Umbilical cord (tissue), 2 donors: Measurements from ENCODE around the gene TNFRSF13B. TPM values are rescaled to one million over a fixed set of nuclear protein-coding genes. Genes with fewer than 3 reads are reported as not detected.
"Not testable (repeated sequence)": the region's sequence is repeated elsewhere in the genome, so short reads cannot be mapped to it uniquely, and the experiment has no call there.

ENCODE experiments used
- DNase-seq: peaks from one replicate; pipeline ENCODE4 v3.0.0-alpha.2; 2015; ENCODE audit warnings: low spot score
- total RNA-seq: library from RNA; depleted of rRNA; stranded (reverse); fragments of >200 nt; gene quantifications from one replicate; pipeline ENCODE4 v1.2.3, GENCODE V29; 2014; ENCODE audit warnings: low replicate concordance; ENCODE audit not compliant: insufficient read depth

TNFRSF13B gene
- total RNA-seq, 1 donor from 2014 or later, result not detected

DNA sequence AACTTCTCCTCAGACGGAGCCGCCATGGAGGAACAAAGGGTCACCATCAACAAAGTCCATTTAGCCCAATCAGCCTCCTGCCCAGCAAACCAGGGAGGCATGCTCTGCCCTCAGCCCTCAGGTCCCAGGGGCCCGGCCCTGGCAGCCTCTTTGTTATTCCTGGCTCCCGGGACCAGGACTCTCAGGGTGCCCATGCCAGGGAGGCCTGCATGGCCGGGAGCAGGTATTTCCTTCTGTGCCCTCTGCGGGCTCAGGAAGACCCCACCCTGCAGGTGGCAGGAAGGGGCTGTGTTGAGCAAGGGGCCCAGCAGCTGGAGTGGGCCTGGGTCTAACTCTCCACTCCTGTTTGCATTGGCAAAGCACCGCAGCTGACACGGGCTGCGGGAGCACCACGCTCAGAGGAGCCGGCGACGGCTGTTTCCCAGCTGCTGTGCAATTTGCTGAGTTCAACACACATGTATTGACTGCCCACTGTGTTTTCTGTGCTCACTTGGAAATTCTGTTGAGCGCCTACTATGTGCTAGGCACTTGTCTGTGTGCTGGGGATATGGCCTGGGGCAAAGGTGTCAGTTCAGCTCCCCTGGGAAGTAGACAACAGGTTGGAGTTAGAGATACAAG lies 33.2 kb upstream of the TNFRSF13B start:
- not testable (repeated sequence) for DNase-seq

DNA sequence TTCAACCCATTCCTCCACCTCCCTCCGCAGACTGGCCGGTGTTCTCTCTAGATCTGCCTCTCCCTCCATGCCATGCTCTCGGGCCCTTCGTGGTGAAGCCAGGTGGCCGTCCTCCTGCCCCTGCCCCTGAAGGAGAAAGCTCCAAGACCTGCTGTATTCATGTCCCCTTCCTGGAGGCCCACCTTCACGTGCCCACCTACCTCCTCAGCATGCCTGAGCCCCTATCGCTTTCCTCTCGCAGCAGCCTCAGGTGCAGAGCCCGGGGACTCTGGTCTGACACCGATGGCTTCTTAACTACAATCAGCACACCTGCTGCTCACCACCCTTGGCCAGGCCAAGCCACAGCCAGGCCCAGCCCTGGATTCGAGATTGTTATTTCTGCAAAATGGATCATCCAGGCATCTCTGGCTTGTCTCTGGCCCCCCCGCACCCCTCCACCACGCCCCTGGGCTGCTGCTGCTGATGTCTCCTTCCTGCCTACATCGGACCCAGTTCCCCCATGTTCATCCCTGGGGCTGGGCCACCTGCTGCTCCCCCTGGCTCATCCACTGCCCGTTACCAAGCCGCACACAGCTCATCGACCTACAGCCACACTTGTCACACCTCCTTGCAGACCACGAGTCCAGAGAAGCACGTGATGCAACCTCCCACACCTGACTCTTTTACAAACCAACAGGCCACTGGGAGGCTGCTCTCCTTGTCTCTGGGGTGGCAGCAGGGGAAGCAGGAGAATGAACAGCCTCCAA lies 32.5 kb upstream of the TNFRSF13B start:
- DNase-seq, result no peak

DNA sequence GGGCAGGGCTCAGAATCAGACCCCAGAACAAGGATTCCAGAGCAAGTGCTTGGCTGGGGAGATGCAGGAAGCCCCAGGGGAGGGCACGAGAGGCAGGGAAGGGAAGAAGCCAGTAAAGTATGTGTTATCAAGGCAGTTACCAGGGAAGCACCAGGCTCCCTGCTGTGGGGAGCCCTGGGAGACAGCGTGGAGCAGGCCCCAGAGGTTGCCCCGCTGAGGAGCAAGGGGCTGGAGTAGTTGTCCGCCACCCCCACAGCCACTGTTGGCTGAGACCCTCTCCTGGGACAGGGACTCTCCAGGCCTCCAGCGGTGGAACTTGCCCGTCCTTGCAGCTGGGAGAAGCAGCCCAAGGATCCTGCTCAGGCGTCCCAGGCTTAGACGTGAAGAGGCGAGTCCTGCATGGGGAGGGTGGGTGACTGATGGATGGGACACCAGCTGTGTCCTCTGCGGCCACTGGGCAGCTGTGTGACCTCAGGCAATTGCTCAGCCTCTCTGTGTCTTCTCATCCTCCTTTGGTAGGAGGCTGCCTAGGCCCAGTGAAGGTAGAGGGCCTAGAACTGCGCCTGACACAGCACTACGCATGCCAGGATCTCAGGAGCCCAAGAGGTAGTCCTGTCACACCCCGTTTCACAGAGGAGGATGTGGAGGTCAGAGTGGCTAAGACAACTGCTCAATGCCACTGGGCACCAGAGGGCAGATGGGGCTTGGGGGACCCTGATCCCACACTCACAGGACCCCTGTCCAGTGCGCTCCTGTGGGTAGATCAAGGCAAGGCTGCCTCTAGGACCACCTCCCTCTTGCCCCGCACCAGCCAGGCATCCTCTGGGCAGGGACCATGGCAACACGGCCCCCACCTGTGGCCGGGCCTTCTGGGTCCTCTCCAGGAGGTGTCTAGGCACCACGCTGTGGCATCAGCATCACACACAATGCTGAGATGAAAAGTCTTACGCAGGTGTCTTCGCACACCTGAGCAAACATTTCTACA lies 31.1 kb upstream of the TNFRSF13B start:
- not testable (repeated sequence) for DNase-seq

DNA sequence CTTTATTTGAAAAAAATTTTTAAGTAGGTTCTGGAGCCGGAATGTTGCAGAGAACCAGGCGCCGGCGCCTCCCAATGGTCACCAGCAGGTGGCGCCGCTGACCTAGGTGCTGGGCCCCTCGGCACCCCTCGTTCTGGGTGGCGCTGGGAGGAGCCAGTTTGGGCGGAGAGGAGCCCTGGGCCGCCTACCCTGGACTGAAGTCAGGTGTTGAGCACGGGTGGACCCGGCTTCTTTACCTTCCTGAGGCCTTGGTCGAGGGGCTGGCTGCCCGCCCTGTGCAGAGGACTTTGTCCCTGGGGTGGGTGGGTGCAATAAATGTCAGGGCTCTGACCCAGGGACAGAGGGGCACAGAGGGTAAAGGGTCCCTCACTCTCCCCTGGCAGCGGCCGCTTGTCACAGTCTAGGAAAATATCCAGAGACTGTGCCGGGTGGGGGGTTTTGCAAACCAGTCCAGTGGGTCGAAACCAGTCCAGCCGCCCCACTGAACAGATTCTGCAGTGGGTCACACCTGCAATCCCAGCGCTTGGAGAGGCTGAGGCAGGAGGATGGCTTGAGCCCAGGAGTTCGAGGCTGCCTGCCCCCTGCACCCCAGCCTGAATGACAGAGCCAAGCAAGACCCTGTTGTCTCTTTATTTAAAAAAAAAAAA lies 30.1 kb upstream of the TNFRSF13B start:
- DNase-seq, result peak; percentile 64

GRCh38 chr17:17001076-17001777 lies 29.3 kb upstream of the TNFRSF13B start:
- DNase-seq, result no peak

DNA sequence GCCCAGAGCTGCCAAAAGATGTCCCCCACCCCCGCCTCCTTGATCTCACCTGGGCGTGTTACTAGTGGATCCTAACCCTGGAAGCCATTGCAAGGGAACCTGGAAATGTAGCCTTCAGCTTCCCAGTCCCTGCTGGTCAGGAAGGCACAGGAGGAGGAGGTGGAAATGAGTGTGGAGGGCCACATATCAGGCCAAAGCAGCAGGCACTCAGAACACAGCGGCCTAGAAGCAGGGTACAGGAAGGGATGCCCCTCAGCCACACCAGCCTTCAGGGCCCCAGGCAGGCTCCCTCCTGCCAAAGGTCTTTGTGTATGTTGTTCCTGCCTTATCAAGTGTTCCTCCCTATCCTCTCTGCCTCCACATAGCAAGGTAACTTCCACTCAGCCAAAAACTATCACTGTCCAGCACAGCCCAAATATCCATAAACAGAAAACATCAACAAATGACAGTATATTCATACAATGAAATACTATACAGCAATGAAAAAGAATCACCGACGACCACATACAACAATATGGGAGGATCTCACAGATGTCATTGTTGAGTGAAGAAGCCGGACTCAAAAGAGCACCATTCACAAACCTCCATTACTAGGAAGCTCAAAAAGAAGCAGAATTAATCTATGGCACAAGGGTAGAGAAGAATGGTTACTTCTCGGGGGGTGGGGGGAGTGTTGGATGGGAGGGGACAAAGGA lies 28.2 kb upstream of the TNFRSF13B start:
- no peak for DNase-seq

DNA sequence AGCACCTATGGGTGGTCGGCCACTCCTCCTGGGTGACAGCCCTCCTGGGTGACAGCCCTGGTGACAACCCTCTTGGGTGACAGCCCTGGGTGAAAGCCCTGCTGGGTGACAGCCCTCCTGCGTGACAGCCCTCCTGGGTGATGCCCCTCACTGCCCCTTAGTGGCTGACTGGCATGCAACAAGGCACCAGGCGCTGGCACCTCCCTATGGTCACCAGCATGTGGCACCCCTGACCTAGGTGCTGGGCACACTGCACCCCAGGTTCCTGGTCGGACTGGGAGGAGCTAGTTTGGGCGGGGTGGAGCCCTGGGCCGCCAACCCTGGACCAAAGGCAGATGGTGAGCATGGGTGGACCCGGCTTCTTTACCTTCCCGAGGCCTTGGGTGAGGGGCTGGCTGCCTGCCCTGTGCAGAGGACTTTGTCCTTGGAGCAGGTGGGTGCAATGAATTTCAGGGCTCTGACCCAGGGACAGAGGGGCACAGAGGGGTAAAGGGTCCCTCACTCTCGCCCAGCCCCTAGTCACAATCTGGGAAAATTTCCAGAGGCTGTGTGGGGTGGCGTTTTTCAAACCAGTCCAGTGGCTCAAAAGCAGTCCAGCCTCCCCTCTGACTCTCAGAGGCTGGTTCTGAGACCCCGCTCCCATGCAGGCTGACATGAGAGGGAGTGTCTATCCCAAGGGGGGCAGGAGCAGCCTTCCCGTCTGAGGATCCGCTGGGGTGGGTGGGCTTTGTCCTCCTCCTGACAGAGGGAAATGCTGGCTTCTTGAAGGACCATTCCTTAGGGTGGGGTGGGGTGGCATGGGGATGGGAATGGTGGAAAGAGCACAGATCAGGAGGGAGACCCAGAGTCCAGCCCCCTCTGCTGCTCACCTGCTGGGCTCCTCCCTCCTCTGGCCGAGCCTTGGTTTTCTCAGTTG lies 25.9 kb upstream of the TNFRSF13B start:
- DNase-seq, result no peak

DNA sequence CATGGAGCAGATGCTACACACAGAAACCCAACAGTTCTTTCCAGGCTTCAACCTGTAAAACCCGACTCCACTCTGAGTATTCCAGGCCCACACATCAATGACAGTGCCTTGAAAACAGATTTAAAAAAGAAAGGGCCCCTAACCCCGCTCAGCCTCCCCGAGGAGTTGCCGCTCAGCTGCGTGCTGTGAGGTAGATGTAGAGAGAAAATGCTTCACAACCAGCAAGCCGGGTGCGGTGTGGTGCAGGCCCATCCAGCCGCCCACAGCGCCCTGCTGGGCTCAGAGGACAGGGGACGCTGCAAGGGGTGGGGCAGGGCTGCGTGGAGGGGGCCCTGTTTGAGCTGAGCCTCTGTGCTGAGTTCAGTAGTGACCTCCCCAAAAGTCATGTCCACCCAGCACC lies 24.8 kb upstream of the TNFRSF13B start:
- not testable (repeated sequence) for DNase-seq

DNA sequence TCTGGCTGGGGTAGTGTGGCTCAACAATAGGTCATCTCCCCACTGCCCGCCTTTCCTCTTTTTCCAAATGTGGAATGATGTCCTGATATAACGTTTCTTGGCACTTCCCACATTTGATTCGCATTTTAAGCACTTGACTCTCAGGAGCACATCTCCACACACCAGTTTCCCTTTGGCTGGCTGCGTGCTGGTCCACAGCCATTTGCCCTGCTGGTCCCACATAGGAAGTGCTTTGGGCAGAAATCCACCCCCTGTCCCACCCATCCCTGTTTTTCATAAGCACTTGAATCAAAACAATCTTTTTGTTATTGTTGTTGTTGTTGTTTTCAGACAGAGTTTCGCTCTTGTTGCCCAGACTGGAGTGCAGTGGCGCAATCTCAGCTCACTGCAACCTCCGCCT lies 24.0 kb upstream of the TNFRSF13B start:
- no peak for DNase-seq

- DNase-seq, result peak; percentile 24
Observed at GRCh38 chr17:16994631-16995030, 22.7 kb upstream of the TNFRSF13B start.

DNA sequence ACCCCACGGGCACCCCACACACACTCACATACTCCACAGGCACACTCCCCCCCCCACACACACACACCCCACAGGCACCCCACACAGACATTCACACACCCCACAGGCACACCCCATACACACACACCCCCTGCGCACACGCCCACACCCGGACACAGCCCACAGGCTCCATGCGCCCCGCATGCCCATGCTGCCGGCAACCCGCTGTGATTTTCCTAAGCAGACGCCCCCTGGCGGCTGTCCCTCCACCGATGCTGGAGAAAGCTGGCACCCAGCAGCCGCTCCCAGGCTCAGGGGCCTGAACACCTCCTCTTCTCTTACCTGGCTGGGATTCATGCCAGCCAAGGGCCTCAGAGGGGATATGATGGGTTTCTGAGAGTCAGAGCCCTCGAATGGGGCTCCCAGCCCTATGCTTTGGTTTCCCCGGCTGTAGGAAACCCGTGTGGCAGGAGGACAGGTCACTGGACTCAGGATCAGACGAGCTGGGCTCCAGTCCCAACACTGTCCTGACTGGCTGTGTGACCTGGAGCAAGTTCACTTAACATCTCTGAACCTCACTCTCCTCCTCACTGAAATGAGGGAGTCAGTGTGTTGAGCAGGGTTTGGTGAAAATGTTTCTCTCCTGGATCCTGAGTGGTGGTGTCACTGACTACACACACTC lies 19.6 kb upstream of the TNFRSF13B start:
- peak; percentile 73 for DNase-seq

DNA sequence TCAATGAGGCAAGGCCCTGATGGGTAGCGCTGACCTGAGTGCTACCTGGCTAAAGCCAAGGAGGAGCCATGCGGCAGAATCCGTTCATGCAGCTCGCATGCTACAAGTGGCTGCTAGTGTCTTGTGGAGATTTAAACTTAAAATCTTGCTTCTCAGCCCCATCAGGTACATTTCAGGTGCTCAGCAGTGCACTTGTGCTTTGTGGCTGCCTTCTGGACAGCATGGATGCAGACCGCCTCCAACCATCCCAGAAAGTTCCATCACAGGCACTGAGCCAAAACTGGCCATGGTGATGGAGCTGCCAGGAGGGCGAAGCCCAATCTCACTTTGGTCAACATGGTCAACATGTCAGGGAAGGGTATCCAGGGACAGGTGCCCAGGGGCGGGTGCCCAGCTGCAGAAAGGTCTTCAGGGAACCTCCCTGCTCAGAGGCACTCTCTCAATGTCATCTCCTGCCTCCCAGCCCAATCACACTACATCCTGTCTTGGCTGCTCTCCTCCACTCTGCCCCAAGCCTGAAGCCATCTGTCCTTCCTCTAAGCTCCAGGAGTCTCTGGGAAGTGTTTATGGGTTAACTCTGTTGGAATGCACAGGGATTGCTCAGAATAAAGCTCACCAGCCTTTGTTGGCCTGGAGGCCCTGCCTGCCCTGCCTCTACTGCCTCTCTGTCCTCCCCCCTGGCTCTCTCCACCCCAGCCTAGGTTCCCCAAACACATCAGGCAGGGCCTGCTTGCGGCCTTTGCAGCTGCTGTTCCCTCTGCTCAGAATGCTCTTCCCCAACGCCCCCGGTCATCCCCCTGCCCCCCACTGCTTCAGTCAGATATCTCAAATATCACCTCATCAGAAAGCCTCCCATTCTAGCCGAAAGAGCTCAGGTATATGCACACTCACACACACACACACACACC lies 18.3 kb upstream of the TNFRSF13B start:
- peak; percentile 43 for DNase-seq

DNA sequence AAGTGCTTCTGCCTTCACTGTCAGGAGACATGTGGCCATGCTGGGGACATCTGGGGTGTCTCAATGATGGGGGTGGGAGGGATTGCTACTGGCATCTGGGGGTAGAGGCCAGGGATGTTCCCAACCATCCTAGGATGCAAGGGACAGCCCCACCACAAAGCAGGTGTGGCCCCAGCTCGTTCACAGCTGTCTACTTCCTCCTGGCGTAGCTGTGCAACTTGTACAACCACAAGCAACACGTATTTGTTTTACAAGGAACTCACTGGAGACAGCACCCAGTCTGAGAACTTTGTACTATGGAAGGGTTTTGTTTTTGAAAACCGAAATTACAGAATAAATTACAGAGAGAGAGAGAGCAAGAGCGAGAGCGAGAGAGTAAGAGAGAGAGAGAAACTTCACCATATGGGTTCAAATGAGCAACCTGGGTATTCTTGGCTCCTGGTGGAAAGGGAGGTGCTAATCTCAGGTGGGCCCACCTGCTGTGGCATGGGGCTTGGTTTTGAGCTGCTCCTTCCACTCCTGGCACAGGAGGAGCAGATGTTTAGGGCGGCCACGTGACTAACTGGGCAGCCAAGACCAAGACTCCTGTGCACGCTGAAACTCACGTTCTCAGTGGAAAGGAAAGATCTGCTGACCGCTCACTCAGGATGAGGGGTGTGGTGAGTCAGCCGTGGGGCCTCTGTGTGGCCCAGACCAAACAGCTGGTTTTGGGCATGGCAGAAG lies 17.5 kb upstream of the TNFRSF13B start:
- no peak for DNase-seq

GRCh38 chr17:16988749-16989229 lies 16.9 kb upstream of the TNFRSF13B start:
- peak; percentile 48 for DNase-seq

DNA sequence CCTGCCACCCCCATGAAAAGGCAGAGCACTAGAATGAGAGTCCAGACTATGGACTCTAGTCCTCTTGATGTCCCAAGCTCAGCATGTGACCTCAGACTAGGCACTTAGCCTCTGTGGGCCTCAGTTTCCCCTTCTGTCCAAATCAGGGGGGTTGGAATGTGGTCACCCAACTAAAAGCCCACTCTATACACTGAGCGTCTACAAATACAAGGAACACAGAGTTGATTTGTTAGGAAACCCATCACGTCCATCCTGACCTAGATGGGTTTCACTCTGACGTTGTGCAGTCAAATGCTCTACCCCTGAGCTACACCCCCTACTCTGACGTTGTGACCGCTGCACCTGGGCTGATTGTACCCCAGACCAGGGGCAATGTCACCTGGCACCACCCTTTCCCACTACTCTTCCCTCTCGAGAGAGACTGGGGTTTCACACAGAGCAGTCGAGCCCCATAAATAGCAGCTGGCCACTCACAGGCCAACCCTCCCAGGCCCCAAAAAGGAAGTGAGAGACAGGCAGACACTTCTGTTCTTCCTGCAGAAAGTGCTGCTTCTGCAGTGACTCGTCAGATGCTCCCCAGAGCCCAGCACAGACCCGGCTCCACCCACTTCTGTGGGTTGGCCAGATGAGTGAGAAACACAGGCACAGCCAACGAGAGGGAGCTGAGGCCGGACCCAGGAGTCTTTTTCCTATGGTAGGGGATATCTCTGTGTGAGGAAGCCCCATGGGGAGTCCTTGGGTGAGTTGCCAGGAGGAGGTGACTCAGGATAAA lies 16.1 kb upstream of the TNFRSF13B start:
- peak; percentile 93 for DNase-seq
